ENCODE results near the gene APP.

Gene APP

GRCh38 chr21:26194326-26194725 lies 23.8 kb upstream of the APP start:
- TF ChIP-seq CTCF (conservative IDR thresholded peaks at IDR 0.05) = no peak
- no peak overlapping the region for H3K27ac ChIP-seq

GRCh38 chr21:26191609-26192008 lies 21.0 kb upstream of the APP start:
- no peak overlapping the region for H3K27ac ChIP-seq
- no peak for TF ChIP-seq CTCF (conservative IDR thresholded peaks at IDR 0.05)

GRCh38 chr21:26188422-26188821 lies 17.9 kb upstream of the APP start:
- no peak overlapping the region for H3K27ac ChIP-seq
- TF ChIP-seq CTCF (conservative IDR thresholded peaks at IDR 0.05) = no peak

GRCh38 chr21:26185446-26185845 lies 14.9 kb upstream of the APP start:
- TF ChIP-seq CTCF (conservative IDR thresholded peaks at IDR 0.05) = no peak
- no peak overlapping the region for H3K27ac ChIP-seq

GRCh38 chr21:26185021-26185420 lies 14.5 kb upstream of the APP start:
- H3K27ac ChIP-seq = no peak overlapping the region
- TF ChIP-seq CTCF (conservative IDR thresholded peaks at IDR 0.05) = no peak

- no peak overlapping the region for H3K27ac ChIP-seq
- TF ChIP-seq CTCF (conservative IDR thresholded peaks at IDR 0.05) = no peak
Observed at GRCh38 chr21:26179501-26179900, 8.9 kb upstream of the APP start.

GRCh38 chr21:26177746-26178426 lies 7.3 kb upstream of the APP start:
- no peak for TF ChIP-seq CTCF (conservative IDR thresholded peaks at IDR 0.05)
- H3K27ac ChIP-seq = no peak overlapping the region

All from VCaP (cell line).